CD14-positive monocyte (primary cell): Measurements from ENCODE around the gene TTC16. TPM values are rescaled to one million over a fixed set of nuclear protein-coding genes. Genes with fewer than 3 reads are reported as not detected.
A peak's percentile ranks its signal among the peaks of the same experiment; 100 is the strongest.

Experiments
- DNase-seq, 3 donors: peaks; one replicate each; pipeline ENCODE4 v3.0.0-alpha.2; 2011 to 2022
- H2AFZ ChIP-seq: 2 replicates; pipeline ENCODE4 v1.6.0; 2012; ENCODE audit warnings: mild to moderate bottlenecking, low read depth, low read length, inconsistent platforms; ENCODE audit not compliant: insufficient read depth, poor library complexity, severe bottlenecking
- H3K27ac ChIP-seq, 2 donors: 1 replicate in 1 of 2; 2 replicates in 1 of 2; pipeline ENCODE4 v1.5.1; 2012 to 2013; ENCODE audit warnings: low read length in 2 of 2, control low read depth in 1 of 2, inconsistent platforms in 1 of 2, low read depth in 1 of 2, mild to moderate bottlenecking in 1 of 2
- H3K27me3 ChIP-seq, 2 donors: one replicate each; pipeline versions ENCODE4 v1.6.0 to v1.6.1; 2011 to 2013; ENCODE audit warnings: low read length in 2 of 2; ENCODE audit not compliant: control insufficient read depth in 2 of 2, insufficient read depth in 2 of 2
- H3K36me3 ChIP-seq, 2 donors: replicated peaks in 1 of 2; 1 replicate in 1 of 2; 2 replicates in 1 of 2; pipeline versions ENCODE4 v1.5.1 to v1.6.1; 2012 to 2013; ENCODE audit warnings: low read length in 2 of 2, control low read depth in 1 of 2, inconsistent platforms in 1 of 2, mild to moderate bottlenecking in 1 of 2; ENCODE audit not compliant: insufficient read depth in 2 of 2, control insufficient read depth in 1 of 2
- H3K4me1 ChIP-seq, 2 donors: 1 replicate in 1 of 2; 2 replicates in 1 of 2; pipeline versions ENCODE4 v1.5.1 to v1.6.1; 2012 to 2013; ENCODE audit warnings: low read length in 2 of 2, control low read depth in 1 of 2, inconsistent platforms in 1 of 2, mild to moderate bottlenecking in 1 of 2, moderate library complexity in 1 of 2; ENCODE audit not compliant: insufficient read depth in 2 of 2, control insufficient read depth in 1 of 2
- H3K4me2 ChIP-seq: replicated peaks from 2 replicates; pipeline ENCODE3; 2012; ENCODE audit warnings: low read length, moderate library complexity, mild to moderate bottlenecking; ENCODE audit not compliant: poor library complexity, severe bottlenecking; ENCODE audit errors: extremely low read depth
- H3K4me3 ChIP-seq, 3 experiments: fragments of 200-600 bp in 1 of 3; sonication (generic) in 1 of 3; replicated peaks in 1 of 3; 1 replicate in 2 of 3; 2 replicates in 1 of 3; pipeline ENCODE4 v1.5.1; 2011 to 2013; ENCODE audit warnings: low read length in 3 of 3, mild to moderate bottlenecking in 3 of 3, control low read depth in 2 of 3, low read depth in 2 of 3, inconsistent platforms in 1 of 3, moderate library complexity in 1 of 3
- H3K79me2 ChIP-seq: 2 replicates; pipeline ENCODE4 v1.6.0; 2012; ENCODE audit warnings: mild to moderate bottlenecking, control low read depth, inconsistent platforms, low read length, moderate library complexity; ENCODE audit not compliant: insufficient read depth
- H3K9ac ChIP-seq: 2 replicates; pipeline ENCODE4 v1.6.0; 2017; ENCODE audit warnings: low read length, mild to moderate bottlenecking; ENCODE audit not compliant: insufficient read depth, poor library complexity, severe bottlenecking
- H3K9me3 ChIP-seq, 2 donors: replicated peaks in 1 of 2; 1 replicate in 1 of 2; 2 replicates in 1 of 2; pipeline versions ENCODE4 v1.5.1 to v1.6.1; 2012 to 2013; ENCODE audit warnings: low read length in 2 of 2, control low read depth in 1 of 2; ENCODE audit not compliant: control insufficient read depth in 1 of 2, insufficient read depth in 1 of 2
- H4K20me1 ChIP-seq: 2 replicates; pipeline ENCODE4 v1.6.0; 2012; ENCODE audit warnings: mild to moderate bottlenecking, low read length, control low read depth, moderate library complexity; ENCODE audit not compliant: insufficient read depth
- H3K27ac Mint-ChIP-seq, 7 donors: one replicate each; pipeline ENCODE4 v1.8.0; 2020; ENCODE audit warnings: mild to moderate bottlenecking in 7 of 7, mixed read lengths in 7 of 7, moderate library complexity in 6 of 7, inconsistent platforms in 2 of 7
- H3K27me3 Mint-ChIP-seq, 3 donors: one replicate each; pipeline ENCODE4 v1.8.0; 2021 to 2022; ENCODE audit warnings: low read depth in 3 of 3, mild to moderate bottlenecking in 3 of 3, mixed read lengths in 3 of 3, moderate library complexity in 3 of 3, inconsistent platforms in 1 of 3
- H3K36me3 Mint-ChIP-seq, 2 donors: one replicate each; pipeline ENCODE4 v1.8.0; 2020; ENCODE audit warnings: mixed read lengths in 2 of 2, inconsistent platforms in 1 of 2, mild to moderate bottlenecking in 1 of 2
- H3K4me1 Mint-ChIP-seq: one replicate; pipeline ENCODE4 v1.8.0; 2020; ENCODE audit warnings: mild to moderate bottlenecking, mixed read lengths
- H3K4me3 Mint-ChIP-seq, 2 donors: one replicate each; pipeline ENCODE4 v1.8.0; 2020; ENCODE audit warnings: mild to moderate bottlenecking in 2 of 2, mixed read lengths in 2 of 2, moderate library complexity in 1 of 2
- H3K9me3 Mint-ChIP-seq, 7 donors: one replicate each; pipeline ENCODE4 v1.8.0; 2020 to 2022; ENCODE audit warnings: mixed read lengths in 7 of 7, mild to moderate bottlenecking in 6 of 7, moderate library complexity in 6 of 7, inconsistent platforms in 2 of 7
- CTCF ChIP-seq: fragments of 200-600 bp; IDR thresholded peaks from one replicate; pipeline ENCODE4 v1.8.0; 2022; ENCODE audit warnings: antibody characterized with exemption, mild to moderate bottlenecking
- WGBS: methylation state at CpG from one replicate; pipeline ENCODE4 v1.1.5; 2013; ENCODE audit warnings: missing lambda C conversion rate; ENCODE audit not compliant: insufficient coverage; 5-methylcytosine and 5-hydroxymethylcytosine counted together
- intact Hi-C, 2 donors: fragments of 100-400 bp; cut with micrococcal nuclease; formaldehyde crosslinking; loops; one replicate each; pipeline versions ENCODE4 v1.15.0 to v1.15.1; 2023
- polyA plus RNA-seq, 3 donors: library from polyadenylated mRNA; depleted of rRNA in 1 of 3; unstranded in 2 of 3; stranded (reverse) in 1 of 3; fragments of 300-500 nt in 2 of 3; fragments of >200 nt in 1 of 3; fragmentation: Illumina TruSeq in 2 of 3; gene quantifications; 1 replicate in 2 of 3; 2 replicates in 1 of 3; pipeline ENCODE4 v1.2.3, GENCODE V29; 2012 to 2021

The TTC16 gene
- polyA plus RNA-seq, 3 donors: 0.04 TPM; not detected in 2

GRCh38 chr9:127728808-127729207 is 12.9 kb downstream of the TTC16 start:
- H3K4me1 ChIP-seq: peaks cover 9 to 13% of the 10 kb centered on the region in 2 donors
- H3K27ac Mint-ChIP-seq: no peak overlapping the region
- no peaks in the 10 kb centered on the region for H3K9me3 Mint-ChIP-seq
- H3K27me3 Mint-ChIP-seq: peaks cover 2 to 5% (median 3%) of the 10 kb centered on the region in 3 donors
- no peak overlapping the region for H3K4me3 ChIP-seq
- H3K4me2 ChIP-seq: no peak overlapping the region
- H3K36me3 Mint-ChIP-seq: peaks cover 16 to 32% of the 10 kb centered on the region in 2 donors
- peaks cover 4% of the 10 kb centered on the region for H3K4me1 Mint-ChIP-seq
- no peak overlapping the region for H2AFZ ChIP-seq
- peaks cover 16 to 32% of the 10 kb centered on the region in 2 donors for H3K36me3 ChIP-seq
- TF ChIP-seq CTCF: no peak
- H3K27me3 ChIP-seq: no peaks in the 10 kb centered on the region
- no peak overlapping the region for H3K9ac ChIP-seq
- H3K9me3 ChIP-seq: no peaks in the 10 kb centered on the region
- 94% methylated on average over 6 of the region's 8 CpGs for WGBS
- DNase-seq: no peak
- H3K27ac ChIP-seq: no peak overlapping the region
- H3K4me3 Mint-ChIP-seq: no peak overlapping the region
- intact Hi-C loops: loop anchor here in 1 of 2 donors (10.0 kb wide), 1 partner anchor 114 kb away; the partner anchor contains the start of gene STXBP1
- peaks cover 30% of the 10 kb centered on the region for H4K20me1 ChIP-seq
- H3K79me2 ChIP-seq: no peaks in the 10 kb centered on the region

- Histone ChIP-seq H3K36me3 (peaks cover 16 to 32% of the 10 kb centered on the region in 2 donors), H3K9ac (no peak overlapping the region), H3K27ac (no peak overlapping the region), H3K79me2 (no peaks in the 10 kb centered on the region), H3K27me3 (no peaks in the 10 kb centered on the region), H4K20me1 (peaks cover 38% of the 10 kb centered on the region), H3K9me3 (no peaks in the 10 kb centered on the region), H2AFZ (no peak overlapping the region), H3K4me1 (peaks cover 14 to 19% of the 10 kb centered on the region in 2 donors), H3K4me3 (no peak overlapping the region), H3K4me2 (no peak overlapping the region)
- Mint-ChIP-seq H3K4me1 (peaks cover 12% of the 10 kb centered on the region), H3K27ac (peak overlapping the region in 2 of 7 donors; percentile 42 to 66), H3K4me3 (no peak overlapping the region), H3K36me3 (peaks cover 16 to 32% of the 10 kb centered on the region in 2 donors), H3K27me3 (peaks cover 0 to 6% (median 3%) of the 10 kb centered on the region in 3 donors), H3K9me3 (no peaks in the 10 kb centered on the region)
- intact Hi-C loops: loop anchor here (5.0 to 10.0 kb wide), 2 partner anchors 115 to 137 kb away; partner anchors contain the start of gene STXBP1 (in 1 of the 2)
- no peak for DNase-seq
- no peak for TF ChIP-seq CTCF
- WGBS: 95% methylated on average over 18 of the region's 18 CpGs
These were observed 13.8 kb downstream of the TTC16 start for GRCh38 chr9:127729522-127730256.
